Measurements from ENCODE around the gene TASL.

TASL gene

DNA sequence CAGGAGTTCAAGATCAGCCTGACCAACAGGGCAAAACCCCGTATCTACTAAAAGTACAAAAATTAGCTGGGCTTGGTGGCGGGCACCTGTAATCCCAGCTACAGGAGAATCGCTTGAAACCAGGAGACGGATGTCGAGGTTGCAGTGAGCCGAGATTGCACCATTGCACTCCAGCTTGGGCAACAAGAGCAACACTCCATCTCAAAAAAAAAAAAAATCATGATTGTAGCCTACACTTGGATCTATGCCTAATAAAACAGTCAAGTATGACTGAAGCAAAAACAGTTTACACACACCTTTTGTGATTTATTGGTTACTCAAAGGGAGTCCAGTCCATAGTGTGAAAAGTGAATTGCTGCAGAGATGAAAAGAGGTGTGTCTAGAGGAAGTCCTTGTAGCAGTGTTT, 34.7 kb upstream of the TASL start (continued):
- TF ChIP-seq ZNF623 (tag by site-specific recombination; IDR thresholded peaks at IDR 0.05) (no peak), ZEB2 (tag by site-specific recombination; IDR thresholded peaks at IDR 0.05) (no peak), ZNF621 (tag by site-specific recombination; IDR thresholded peaks at IDR 0.05) (no peak), ZNF157 (tag by site-specific recombination; IDR thresholded peaks at IDR 0.05) (no peak), ZSCAN30 (tag by site-specific recombination; IDR thresholded peaks at IDR 0.05) (no peak), ZNF112 (tag by site-specific recombination; IDR thresholded peaks at IDR 0.05) (no peak)

DNA sequence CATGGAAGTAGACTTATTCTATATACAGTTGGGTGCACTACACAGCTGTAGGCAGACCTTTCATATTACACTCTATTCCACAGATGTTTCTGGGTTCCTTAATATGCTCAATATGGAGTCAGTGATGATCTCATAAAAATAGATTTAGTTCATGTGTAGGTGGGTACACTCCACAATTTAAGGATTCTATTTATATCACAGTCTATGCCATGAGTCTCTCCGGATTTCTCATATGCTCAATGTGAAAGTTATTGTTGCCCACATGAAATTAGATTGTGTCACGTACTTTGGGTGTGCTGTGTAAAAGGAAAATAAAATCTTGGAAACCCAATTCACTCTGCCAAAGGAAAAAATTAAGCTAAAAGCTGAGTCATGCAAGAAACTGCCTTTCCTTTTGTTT, 32.5 kb upstream of the TASL start:
- TF ChIP-seq ZNF670 (tag by site-specific recombination; IDR thresholded peaks at IDR 0.05; ENCODE audit: low read depth) (no peak), REPIN1 (tag by site-specific recombination; IDR thresholded peaks at IDR 0.05; ENCODE audit: low read depth) (no peak), BCL11B (tag by site-specific recombination; IDR thresholded peaks at IDR 0.05; ENCODE audit: low read depth) (no peak), HOXC10 (CRISPR knock-in tag; IDR thresholded peaks at IDR 0.05) (no peak), OSR2 (tag by site-specific recombination; IDR thresholded peaks at IDR 0.05) (no peak), ZNF473 (tag by site-specific recombination; IDR thresholded peaks at IDR 0.05) (no peak), ZNF132 (tag by site-specific recombination; IDR thresholded peaks at IDR 0.05; ENCODE audit: borderline replicate concordance) (no peak), ZNF366 (tag by site-specific recombination; conservative IDR thresholded peaks at IDR 0.05) (no peak), ZNF768 (tag by site-specific recombination; IDR thresholded peaks at IDR 0.05) (no peak), ZNF10 (tag by site-specific recombination; IDR thresholded peaks at IDR 0.05) (no peak), ZSCAN30 (tag by site-specific recombination; IDR thresholded peaks at IDR 0.05) (no peak), ZBTB17 (tag by site-specific recombination; IDR thresholded peaks at IDR 0.05) (no peak), EGR2 (tag by site-specific recombination; IDR thresholded peaks at IDR 0.05; ENCODE audit: low read depth) (no peak)
- TF ChIP-seq, protein P1, sequence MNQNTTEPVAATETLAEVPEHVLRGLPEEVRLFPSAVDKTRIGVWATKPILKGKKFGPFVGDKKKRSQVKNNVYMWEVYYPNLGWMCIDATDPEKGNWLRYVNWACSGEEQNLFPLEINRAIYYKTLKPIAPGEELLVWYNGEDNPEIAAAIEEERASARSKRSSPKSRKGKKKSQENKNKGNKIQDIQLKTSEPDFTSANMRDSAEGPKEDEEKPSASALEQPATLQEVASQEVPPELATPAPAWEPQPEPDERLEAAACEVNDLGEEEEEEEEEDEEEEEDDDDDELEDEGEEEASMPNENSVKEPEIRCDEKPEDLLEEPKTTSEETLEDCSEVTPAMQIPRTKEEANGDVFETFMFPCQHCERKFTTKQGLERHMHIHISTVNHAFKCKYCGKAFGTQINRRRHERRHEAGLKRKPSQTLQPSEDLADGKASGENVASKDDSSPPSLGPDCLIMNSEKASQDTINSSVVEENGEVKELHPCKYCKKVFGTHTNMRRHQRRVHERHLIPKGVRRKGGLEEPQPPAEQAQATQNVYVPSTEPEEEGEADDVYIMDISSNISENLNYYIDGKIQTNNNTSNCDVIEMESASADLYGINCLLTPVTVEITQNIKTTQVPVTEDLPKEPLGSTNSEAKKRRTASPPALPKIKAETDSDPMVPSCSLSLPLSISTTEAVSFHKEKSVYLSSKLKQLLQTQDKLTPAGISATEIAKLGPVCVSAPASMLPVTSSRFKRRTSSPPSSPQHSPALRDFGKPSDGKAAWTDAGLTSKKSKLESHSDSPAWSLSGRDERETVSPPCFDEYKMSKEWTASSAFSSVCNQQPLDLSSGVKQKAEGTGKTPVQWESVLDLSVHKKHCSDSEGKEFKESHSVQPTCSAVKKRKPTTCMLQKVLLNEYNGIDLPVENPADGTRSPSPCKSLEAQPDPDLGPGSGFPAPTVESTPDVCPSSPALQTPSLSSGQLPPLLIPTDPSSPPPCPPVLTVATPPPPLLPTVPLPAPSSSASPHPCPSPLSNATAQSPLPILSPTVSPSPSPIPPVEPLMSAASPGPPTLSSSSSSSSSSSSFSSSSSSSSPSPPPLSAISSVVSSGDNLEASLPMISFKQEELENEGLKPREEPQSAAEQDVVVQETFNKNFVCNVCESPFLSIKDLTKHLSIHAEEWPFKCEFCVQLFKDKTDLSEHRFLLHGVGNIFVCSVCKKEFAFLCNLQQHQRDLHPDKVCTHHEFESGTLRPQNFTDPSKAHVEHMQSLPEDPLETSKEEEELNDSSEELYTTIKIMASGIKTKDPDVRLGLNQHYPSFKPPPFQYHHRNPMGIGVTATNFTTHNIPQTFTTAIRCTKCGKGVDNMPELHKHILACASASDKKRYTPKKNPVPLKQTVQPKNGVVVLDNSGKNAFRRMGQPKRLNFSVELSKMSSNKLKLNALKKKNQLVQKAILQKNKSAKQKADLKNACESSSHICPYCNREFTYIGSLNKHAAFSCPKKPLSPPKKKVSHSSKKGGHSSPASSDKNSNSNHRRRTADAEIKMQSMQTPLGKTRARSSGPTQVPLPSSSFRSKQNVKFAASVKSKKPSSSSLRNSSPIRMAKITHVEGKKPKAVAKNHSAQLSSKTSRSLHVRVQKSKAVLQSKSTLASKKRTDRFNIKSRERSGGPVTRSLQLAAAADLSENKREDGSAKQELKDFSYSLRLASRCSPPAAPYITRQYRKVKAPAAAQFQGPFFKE (tag by site-specific recombination; IDR thresholded peaks at IDR 0.05; ENCODE audit: borderline replicate concordance): no peak
- TF ChIP-seq, protein P2, sequence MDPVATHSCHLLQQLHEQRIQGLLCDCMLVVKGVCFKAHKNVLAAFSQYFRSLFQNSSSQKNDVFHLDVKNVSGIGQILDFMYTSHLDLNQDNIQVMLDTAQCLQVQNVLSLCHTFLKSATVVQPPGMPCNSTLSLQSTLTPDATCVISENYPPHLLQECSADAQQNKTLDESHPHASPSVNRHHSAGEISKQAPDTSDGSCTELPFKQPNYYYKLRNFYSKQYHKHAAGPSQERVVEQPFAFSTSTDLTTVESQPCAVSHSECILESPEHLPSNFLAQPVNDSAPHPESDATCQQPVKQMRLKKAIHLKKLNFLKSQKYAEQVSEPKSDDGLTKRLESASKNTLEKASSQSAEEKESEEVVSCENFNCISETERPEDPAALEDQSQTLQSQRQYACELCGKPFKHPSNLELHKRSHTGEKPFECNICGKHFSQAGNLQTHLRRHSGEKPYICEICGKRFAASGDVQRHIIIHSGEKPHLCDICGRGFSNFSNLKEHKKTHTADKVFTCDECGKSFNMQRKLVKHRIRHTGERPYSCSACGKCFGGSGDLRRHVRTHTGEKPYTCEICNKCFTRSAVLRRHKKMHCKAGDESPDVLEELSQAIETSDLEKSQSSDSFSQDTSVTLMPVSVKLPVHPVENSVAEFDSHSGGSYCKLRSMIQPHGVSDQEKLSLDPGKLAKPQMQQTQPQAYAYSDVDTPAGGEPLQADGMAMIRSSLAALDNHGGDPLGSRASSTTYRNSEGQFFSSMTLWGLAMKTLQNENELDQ (tag by site-specific recombination; IDR thresholded peaks at IDR 0.05; ENCODE audit: low read depth): no peak
- H3K27ac ChIP-seq (ENCODE audit: extremely low read depth, low read depth, low read length): no peak overlapping the region
- CTCF ChIA-PET: no interaction called here

More for the DNA sequence above, 32.5 kb upstream of the TASL start:
- POLR2A ChIA-PET: no interaction called here
- Histone ChIP-seq H3K36me3 (ENCODE audit: control insufficient read depth in 2 of 2, insufficient read depth in 1 of 2, low read length in 2 of 2) (no peaks in the 10 kb centered on the region), H3K4me1 (ENCODE audit: control insufficient read depth, insufficient read depth, low read length) (no peaks in the 10 kb centered on the region), H3K4me3 (ENCODE audit: low read depth, low read length) (no peak overlapping the region), H3K9me3 (ENCODE audit: control insufficient read depth, insufficient read depth, low read depth, low read length) (no peaks in the 10 kb centered on the region)

All from HEK293 (cell line).